HepG2 (cell line): ENCODE results near the gene G0S2. TPM values are rescaled to one million over a fixed set of nuclear protein-coding genes. Genes with fewer than 3 reads are reported as not detected.

ENCODE experiments used
- ATAC-seq: fragments of 200-7000 bp; cut with Tn5 transposase; 3 replicates; pipeline ENCODE4 v1.9.1; 2020; ENCODE audit warnings: mild to moderate bottlenecking, moderate library complexity
- BruUV-seq: library from RNA; stranded (reverse); fragments of 400-500 nt; replicated peaks from 2 replicates; lab custom pipeline; 2021; lab: Mats Ljungman, UMichigan
- CTCF ChIA-PET: fragments of 300-600 bp; formaldehyde crosslinking; extraction: SDS; loops from one replicate; lab custom pipeline; 2021; ENCODE audit warnings: low total read pairs, inconsistent platforms, low intra/inter-chr PET ratio; lab: Yijun Ruan, JAX
- POLR2A ChIA-PET: fragments of 350-600 bp; sonication (Branson Sonifier 250); formaldehyde crosslinking; loops from one replicate; lab custom pipeline; 2020; ENCODE audit warnings: antibody characterized with exemption, inconsistent platforms; lab: Yijun Ruan, JAX
- DNase-seq: peaks from one replicate; pipeline ENCODE4 v3.0.0-alpha.2; 2015; ENCODE audit warnings: low spot score
- FAIRE-seq: peaks from 3 replicates; lab custom pipeline; 2011; peaks lifted over from hg19 to GRCh38; lab: Jason Lieb, UNC
- H2AFZ ChIP-seq: one replicate; pipeline ENCODE4 v1.6.1; 2011; ENCODE audit warnings: low read length, inconsistent platforms
- H3K27ac ChIP-seq: fragments of 300-600 bp; 3 replicates; pipeline ENCODE4 v1.8.0; 2011; ENCODE audit warnings: mixed run types, mild to moderate bottlenecking, mixed read lengths, low read length, inconsistent platforms; ENCODE audit not compliant: insufficient read depth; ENCODE audit errors: extremely low read length
- H3K27me3 ChIP-seq, 2 experiments: fragments of 200-600 bp in 1 of 2; 2 replicates in 1 of 2; 3 replicates in 1 of 2; pipeline versions ENCODE4 v1.6.0 to v1.8.0; 2011; ENCODE audit warnings: low read length in 2 of 2, mild to moderate bottlenecking in 2 of 2, moderate library complexity in 2 of 2, inconsistent platforms in 1 of 2; ENCODE audit not compliant: insufficient read depth in 2 of 2, control insufficient read depth in 1 of 2
- H3K36me3 ChIP-seq, 2 experiments: fragments of 200-600 bp in 1 of 2; replicated peaks in 1 of 2; 2 replicates in 1 of 2; 3 replicates in 1 of 2; pipeline versions ENCODE4 v1.5.1 to v1.8.0; 2011; ENCODE audit warnings: low read length in 2 of 2, inconsistent platforms in 1 of 2; ENCODE audit not compliant: insufficient read depth in 2 of 2, control insufficient read depth in 1 of 2
- H3K4me1 ChIP-seq: 2 replicates; pipeline ENCODE4 v1.5.1; 2012; ENCODE audit warnings: low read length, inconsistent platforms; ENCODE audit not compliant: insufficient read depth
- H3K4me2 ChIP-seq: 2 replicates; pipeline ENCODE4 v1.6.0; 2011; ENCODE audit warnings: low read depth, low read length, inconsistent platforms
- H3K4me3 ChIP-seq, 3 experiments: fragments of 200-600 bp in 1 of 3; sonication (generic), shearing (Covaris generic) in 1 of 3; replicated peaks in 1 of 3; 2 replicates each; pipeline ENCODE4 v1.5.1; 2011 to 2016; ENCODE audit warnings: low read length in 3 of 3, inconsistent platforms in 2 of 3, low read depth in 2 of 3, mild to moderate bottlenecking in 2 of 3, control low read depth in 1 of 3, mixed read lengths in 1 of 3; ENCODE audit not compliant: insufficient read depth in 1 of 3
- H3K79me2 ChIP-seq: one replicate; pipeline ENCODE4 v1.6.1; 2011; ENCODE audit warnings: low read length, inconsistent platforms; ENCODE audit not compliant: insufficient read depth
- H3K9ac ChIP-seq: 2 replicates; pipeline ENCODE4 v1.6.0; 2011; ENCODE audit warnings: mild to moderate bottlenecking, low read depth, low read length, inconsistent platforms; ENCODE audit not compliant: insufficient read depth
- H3K9me3 ChIP-seq: 2 replicates; pipeline ENCODE4 v1.5.1; 2012; ENCODE audit warnings: mild to moderate bottlenecking, low read length
- H4K20me1 ChIP-seq: 2 replicates; pipeline ENCODE4 v1.6.0; 2011; ENCODE audit warnings: inconsistent platforms, mild to moderate bottlenecking, low read length, moderate library complexity; ENCODE audit not compliant: insufficient read depth
- ARNTL ChIP-seq: sonication (generic); formaldehyde crosslinking; IDR thresholded peaks from 2 replicates; pipeline ENCODE4 v1.4.0; 2020; ENCODE audit warnings: mild to moderate bottlenecking, missing genetic modification reagents
- CENPBD1 ChIP-seq: sonication (generic); formaldehyde crosslinking; IDR thresholded peaks from 2 replicates; pipeline ENCODE4 v1.8.0; 2022; ENCODE audit warnings: missing genetic modification reagents, low read depth, mild to moderate bottlenecking, borderline replicate concordance
- FOSL1 ChIP-seq: sonication (generic); formaldehyde crosslinking; IDR thresholded peaks from 2 replicates; pipeline ENCODE4 v1.9.0; 2021; ENCODE audit warnings: missing genetic modification reagents, borderline replicate concordance
- HOXA3 ChIP-seq: sonication (generic); formaldehyde crosslinking; IDR thresholded peaks from 2 replicates; pipeline ENCODE4 v1.5.0; 2020; ENCODE audit warnings: missing genetic modification reagents
- MTF2 ChIP-seq: sonication (generic); formaldehyde crosslinking; IDR thresholded peaks from 2 replicates; pipeline ENCODE4 v1.5.0; 2020; ENCODE audit warnings: missing genetic modification reagents, borderline replicate concordance
- NCOA2 ChIP-seq: sonication (generic); formaldehyde crosslinking; IDR thresholded peaks from 2 replicates; pipeline ENCODE4 v1.8.0; 2022; ENCODE audit warnings: inconsistent platforms
- SP140L ChIP-seq: sonication (generic); formaldehyde crosslinking; IDR thresholded peaks from 2 replicates; pipeline ENCODE4 v1.4.0; 2020; ENCODE audit warnings: missing genetic modification reagents, borderline replicate concordance
- TCF7 ChIP-seq: sonication (generic); IDR thresholded peaks from 2 replicates; pipeline ENCODE4 v1.6.1; 2016; ENCODE audit warnings: antibody characterized with exemption, low read depth
- ZBED4 ChIP-seq: sonication (generic); formaldehyde crosslinking; IDR thresholded peaks from 2 replicates; pipeline ENCODE4 v1.4.0; 2020; ENCODE audit warnings: missing genetic modification reagents, borderline replicate concordance
- ZBTB8A ChIP-seq: sonication (generic); formaldehyde crosslinking; IDR thresholded peaks from 2 replicates; pipeline ENCODE4 v1.4.0; 2020; ENCODE audit warnings: mild to moderate bottlenecking, low read depth, missing genetic modification reagents, borderline replicate concordance
- ZIK1 ChIP-seq: sonication (generic); formaldehyde crosslinking; IDR thresholded peaks from 2 replicates; pipeline ENCODE4 v1.5.0; 2020; ENCODE audit warnings: mild to moderate bottlenecking, low read depth, missing genetic modification reagents, borderline replicate concordance
- ZNF160 ChIP-seq: sonication (generic); formaldehyde crosslinking; IDR thresholded peaks from 2 replicates; pipeline ENCODE4 v1.8.0; 2022; ENCODE audit warnings: mild to moderate bottlenecking, inconsistent platforms, missing genetic modification reagents
- ZNF24 ChIP-seq: fragments of 450-650 bp; IDR thresholded peaks from 2 replicates; pipeline ENCODE4 v1.6.1; 2017; ENCODE audit warnings: antibody characterized with exemption, mild to moderate bottlenecking
- ZNF253 ChIP-seq: sonication (generic); formaldehyde crosslinking; IDR thresholded peaks from 2 replicates; pipeline ENCODE4 v1.8.0; 2022; ENCODE audit warnings: mild to moderate bottlenecking, missing genetic modification reagents, borderline replicate concordance
- ZNF329 ChIP-seq: sonication (generic); formaldehyde crosslinking; IDR thresholded peaks from 2 replicates; pipeline ENCODE4 v1.9.0; 2021; ENCODE audit warnings: low read depth, mild to moderate bottlenecking, missing genetic modification reagents
- ZNF558 ChIP-seq: sonication (generic); formaldehyde crosslinking; IDR thresholded peaks from 2 replicates; pipeline ENCODE4 v1.9.0; 2022; ENCODE audit warnings: mild to moderate bottlenecking, missing genetic modification reagents, borderline replicate concordance
- ZNF589 ChIP-seq: sonication (generic); formaldehyde crosslinking; conservative IDR thresholded peaks from 2 replicates; pipeline ENCODE4 v1.8.0; 2022; ENCODE audit warnings: mild to moderate bottlenecking, moderate library complexity, missing genetic modification reagents
- ZNF652 ChIP-seq: IDR thresholded peaks from 2 replicates; pipeline ENCODE4 v1.6.1; 2016; ENCODE audit warnings: low read depth, borderline replicate concordance
- WGBS: methylation state at CpG from one replicate; pipeline ENCODE4 v1.1.6; 2017; ENCODE audit warnings: low lambda C conversion rate; 5-methylcytosine and 5-hydroxymethylcytosine counted together
- in situ Hi-C: cut with HindIII; loops from 2 replicates; pipeline ENCODE4 v1.10.0; 2017; ENCODE audit warnings: low pct_unique_long_range_greater_than_20kb; ENCODE audit not compliant: extremely low pct_ligation_motif_present
- intact Hi-C: fragments of 100-400 bp; cut with micrococcal nuclease; formaldehyde crosslinking; loops from one replicate; pipeline ENCODE4 v1.10.0; 2022; ENCODE audit not compliant: unreplicated experiment
- polyA plus RNA-seq, 8 experiments: library from polyadenylated mRNA; depleted of rRNA in 3 of 8; stranded (reverse) in 7 of 8; unstranded in 1 of 8; fragments of >200 nt; fragmentation: Illumina TruSeq in 4 of 8; extraction: Trizol in 4 of 8; gene quantifications; 2 replicates each; pipeline versions ENCODE4 v1.2.1 to v1.2.3, GENCODE V29; 2011 to 2016; ENCODE audit warnings: low read depth in 4 of 8, missing spikeins in 1 of 8, mixed read lengths in 1 of 8; ENCODE audit not compliant: insufficient read depth in 1 of 8
- total RNA-seq, 5 experiments: library from RNA; depleted of rRNA; stranded (reverse); fragments of >200 nt; fragmentation: Illumina TruSeq; extraction: Trizol; gene quantifications; 2 replicates each; pipeline ENCODE4 v1.2.3, GENCODE V29; 2016; ENCODE audit warnings: low read depth in 1 of 5
- TF ChIP-seq, protein P1 (sequence below): IDR thresholded peaks from 2 replicates; pipeline ENCODE4 v1.6.1; 2012; ENCODE audit warnings: inconsistent platforms

The G0S2 gene
- total and polyA plus RNA-seq, 2 of the 13 experiments (the other 11 are each of a cell fraction or from before 2014, with no cell fraction given) = not detected

DNA sequence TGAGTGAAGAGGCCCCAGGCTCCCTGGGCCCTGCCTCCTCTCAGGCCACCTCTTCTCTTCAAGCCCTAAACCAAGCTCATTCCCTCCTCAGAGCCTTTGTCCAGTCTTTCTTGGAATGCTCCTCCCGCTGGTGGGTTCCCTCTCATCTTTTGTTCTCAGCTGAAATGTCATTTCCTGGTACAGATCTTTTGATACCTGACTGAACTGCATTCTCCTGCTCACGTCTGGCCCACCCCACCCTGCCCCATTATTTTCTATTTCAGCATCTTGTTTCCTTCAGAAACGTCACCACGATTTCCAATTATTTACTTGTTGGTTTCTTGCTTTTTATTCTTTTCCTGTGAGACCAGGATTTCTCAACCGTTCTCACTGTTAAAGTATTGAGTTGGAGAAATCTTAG is 39.4 kb upstream of the G0S2 start (continued):
- TF ChIP-seq ZBED4 (CRISPR knock-in tag) (no peak), ZNF160 (CRISPR knock-in tag) (no peak), ZNF24 (no peak), ARNTL (CRISPR knock-in tag) (no peak), HOXA3 (no peak), CENPBD1 (CRISPR knock-in tag) (no peak), ZNF253 (CRISPR knock-in tag) (no peak), ZNF558 (CRISPR knock-in tag) (no peak), MTF2 (CRISPR knock-in tag) (no peak)
- TF ChIP-seq, protein P1, sequence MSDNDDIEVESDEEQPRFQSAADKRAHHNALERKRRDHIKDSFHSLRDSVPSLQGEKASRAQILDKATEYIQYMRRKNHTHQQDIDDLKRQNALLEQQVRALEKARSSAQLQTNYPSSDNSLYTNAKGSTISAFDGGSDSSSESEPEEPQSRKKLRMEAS = no peak

- intact Hi-C loops = no loop called here
- no TSS peak for BruUV-seq
- H4K20me1 ChIP-seq = no peaks in the 10 kb centered on the region
- no peaks in the 10 kb centered on the region for H3K4me1 ChIP-seq
- no peaks in the 10 kb centered on the region; a peak in 1 of 5 replicates for H3K27me3 ChIP-seq
- ATAC-seq (no peak), DNase-seq (no peak), FAIRE-seq (no peak)
- in situ Hi-C loops = no loop called here
- no peaks in the 10 kb centered on the region for H3K9me3 ChIP-seq
- H3K27ac ChIP-seq = no peak overlapping the region
- no peaks in the 10 kb centered on the region for H3K36me3 ChIP-seq
- no peak overlapping the region for H3K4me2 ChIP-seq
- ChIA-PET CTCF (no interaction called here), POLR2A (no interaction called here)
- H2AFZ ChIP-seq = no peak overlapping the region
- no peaks in the 10 kb centered on the region for H3K79me2 ChIP-seq
- H3K9ac ChIP-seq = no peak overlapping the region
- WGBS = 68% methylated on average over 5 of the region's 5 CpGs
- H3K4me3 ChIP-seq = no peak overlapping the region
- TF ChIP-seq ZNF329 (CRISPR knock-in tag) (no peak), ZBTB8A (CRISPR knock-in tag) (no peak), FOSL1 (CRISPR knock-in tag) (no peak), SP140L (CRISPR knock-in tag) (no peak), TCF7 (no peak), ZNF652 (CRISPR knock-in tag) (no peak), NCOA2 (CRISPR knock-in tag) (no peak), ZNF589 (CRISPR knock-in tag) (no peak), ZIK1 (CRISPR knock-in tag) (no peak)
Measured at GRCh38 chr1:209641832-209642172, 33.4 kb upstream of the G0S2 start.
